GM12865 (cell line): ENCODE measurements around the gene MPZL1.

Source experiments
- DNase-seq: peaks from one replicate; pipeline ENCODE4 v3.0.0; 2010; ENCODE audit warnings: low read depth
- H3K4me3 ChIP-seq: 2 replicates; pipeline ENCODE4 v1.5.1; 2011; ENCODE audit warnings: mild to moderate bottlenecking, low read depth, low read length, control low read depth
- TF ChIP-seq, protein P1 (sequence below): IDR thresholded peaks from 2 replicates; pipeline ENCODE4 v1.5.1; 2011; ENCODE audit warnings: low read length, control low read depth, low read depth, inconsistent platforms; ENCODE audit not compliant: insufficient read depth; ENCODE audit errors: missing control alignments

The MPZL1 gene

GRCh38 chr1:167683226-167683625, 38.6 kb upstream of the MPZL1 start:
- DNase-seq: no peak
- no peak overlapping the region for H3K4me3 ChIP-seq
- TF ChIP-seq, protein P1, sequence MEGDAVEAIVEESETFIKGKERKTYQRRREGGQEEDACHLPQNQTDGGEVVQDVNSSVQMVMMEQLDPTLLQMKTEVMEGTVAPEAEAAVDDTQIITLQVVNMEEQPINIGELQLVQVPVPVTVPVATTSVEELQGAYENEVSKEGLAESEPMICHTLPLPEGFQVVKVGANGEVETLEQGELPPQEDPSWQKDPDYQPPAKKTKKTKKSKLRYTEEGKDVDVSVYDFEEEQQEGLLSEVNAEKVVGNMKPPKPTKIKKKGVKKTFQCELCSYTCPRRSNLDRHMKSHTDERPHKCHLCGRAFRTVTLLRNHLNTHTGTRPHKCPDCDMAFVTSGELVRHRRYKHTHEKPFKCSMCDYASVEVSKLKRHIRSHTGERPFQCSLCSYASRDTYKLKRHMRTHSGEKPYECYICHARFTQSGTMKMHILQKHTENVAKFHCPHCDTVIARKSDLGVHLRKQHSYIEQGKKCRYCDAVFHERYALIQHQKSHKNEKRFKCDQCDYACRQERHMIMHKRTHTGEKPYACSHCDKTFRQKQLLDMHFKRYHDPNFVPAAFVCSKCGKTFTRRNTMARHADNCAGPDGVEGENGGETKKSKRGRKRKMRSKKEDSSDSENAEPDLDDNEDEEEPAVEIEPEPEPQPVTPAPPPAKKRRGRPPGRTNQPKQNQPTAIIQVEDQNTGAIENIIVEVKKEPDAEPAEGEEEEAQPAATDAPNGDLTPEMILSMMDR: no peak

DNA sequence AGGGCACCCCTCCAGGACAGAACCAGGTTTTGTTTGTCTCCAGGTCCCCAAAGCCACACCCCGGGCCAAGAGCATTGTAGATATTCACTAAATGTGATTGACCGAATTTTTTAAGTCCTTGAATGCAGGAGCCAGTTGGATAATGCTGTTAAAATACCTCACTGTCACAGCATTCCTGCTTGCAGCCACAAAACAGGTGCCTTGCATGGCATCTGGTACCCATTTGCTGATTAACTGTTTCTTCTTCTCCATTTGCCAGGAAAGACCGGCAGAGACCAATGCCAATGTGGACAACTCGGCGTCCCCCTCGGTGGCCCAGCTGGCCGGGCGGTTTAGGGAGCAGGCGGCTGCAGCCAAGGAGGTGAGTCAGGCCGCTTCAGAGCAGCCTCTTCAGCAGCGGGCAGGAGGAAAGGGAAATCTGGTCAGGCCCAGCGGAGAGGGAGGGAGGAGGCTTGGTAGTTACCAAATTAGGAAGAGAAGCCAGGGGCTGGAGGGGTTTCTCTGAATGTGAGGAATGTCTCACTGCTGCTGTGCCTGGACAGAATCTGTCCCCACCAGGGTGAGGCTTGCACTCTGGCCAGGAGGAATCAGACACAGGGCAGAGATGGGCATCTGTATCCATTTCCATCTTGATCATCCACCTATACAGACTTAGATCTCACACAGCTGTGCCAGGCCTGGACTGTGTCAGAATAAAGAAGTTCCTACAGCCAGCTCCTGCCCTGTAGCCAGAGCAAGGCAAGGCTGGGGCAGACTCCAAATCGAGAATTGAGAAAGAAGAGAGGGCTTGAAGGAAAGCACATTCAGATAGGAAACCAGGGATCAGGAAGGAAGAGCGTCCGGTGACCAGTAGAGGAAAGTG, 37.9 kb upstream of the MPZL1 start:
- no peak overlapping the region for H3K4me3 ChIP-seq
- TF ChIP-seq, protein P1: no peak
- no peak for DNase-seq

DNA sequence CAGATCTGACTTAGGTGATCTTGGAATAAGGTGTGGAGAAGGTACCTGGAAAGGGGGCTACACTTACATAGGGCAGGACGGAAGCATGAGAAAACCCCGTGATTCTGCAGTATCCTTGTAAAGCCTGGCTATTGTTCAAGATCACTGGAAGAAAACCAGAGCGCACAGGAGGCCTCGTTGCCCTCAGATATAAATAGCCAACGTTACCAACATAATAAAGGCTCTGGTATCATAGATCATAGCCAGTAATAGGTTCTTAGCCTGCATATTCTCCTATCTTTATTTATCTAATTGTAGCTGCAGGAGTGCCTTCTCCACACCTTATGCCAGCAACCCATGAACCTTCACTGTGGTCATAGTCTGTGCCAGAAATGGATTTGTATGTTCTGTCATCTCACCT, 35.9 kb upstream of the MPZL1 start:
- no peak for DNase-seq
- TF ChIP-seq, protein P1: no peak
- H3K4me3 ChIP-seq: no peak overlapping the region

GRCh38 chr1:167687919-167688519, 33.8 kb upstream of the MPZL1 start:
- no peak overlapping the region for H3K4me3 ChIP-seq

DNA sequence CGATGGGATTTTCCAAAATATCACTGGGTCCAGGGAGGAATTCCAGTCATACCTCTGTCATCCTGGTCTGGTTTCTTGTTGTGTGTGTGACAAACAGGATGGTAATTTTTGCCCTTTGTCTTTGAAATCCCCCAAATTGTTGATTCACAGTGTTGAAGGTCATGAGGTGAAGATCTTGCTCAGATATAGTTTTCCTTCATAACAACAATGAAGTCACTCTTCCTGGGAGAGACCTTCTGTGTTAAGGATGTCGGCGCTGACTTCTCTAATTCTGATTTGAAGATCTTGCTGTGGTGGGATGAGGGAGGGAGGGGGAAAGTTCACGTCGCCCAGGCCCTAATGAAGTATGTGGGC, 32.2 kb upstream of the MPZL1 start:
- TF ChIP-seq, protein P1: no peak
- H3K4me3 ChIP-seq: no peak overlapping the region
- DNase-seq: no peak

More at GRCh38 chr1:167687919-167688519, 33.8 kb upstream of the MPZL1 start:
- TF ChIP-seq, protein P1: peak; percentile 83
- DNase-seq: peak; percentile 89

DNA sequence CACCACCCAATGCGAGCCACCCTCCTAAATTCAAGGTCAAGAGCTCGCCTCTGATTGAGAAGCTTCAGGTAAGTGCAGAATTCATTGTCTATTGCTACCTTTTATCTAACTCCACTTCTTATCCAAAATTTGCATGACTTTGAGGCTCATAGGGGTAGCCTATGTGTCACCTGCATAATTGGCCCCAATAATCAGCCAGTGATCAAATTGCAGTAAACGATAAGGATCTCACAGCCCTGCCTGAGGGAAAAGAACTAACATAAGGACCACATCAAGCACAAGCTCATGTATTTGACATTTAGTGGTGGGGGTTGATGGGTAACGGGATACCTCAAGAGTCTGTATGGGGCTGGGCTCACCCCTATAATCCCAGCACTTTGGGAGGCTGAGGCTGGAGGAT, 31.7 kb upstream of the MPZL1 start:
- no peak overlapping the region for H3K4me3 ChIP-seq
- no peak for DNase-seq
- TF ChIP-seq, protein P1: no peak
